GM21423 (cell line): Measurements from ENCODE around the gene MLC1.

Experiments
- ATAC-seq: cut with Tn5 transposase; IDR thresholded peaks from one replicate; pipeline ENCODE4 v1.9.1; 2021; ENCODE audit warnings: mild to moderate bottlenecking, moderate library complexity; ENCODE audit not compliant: unreplicated experiment

The MLC1 gene

GRCh38 chr22:50085211-50085972 is at the start of gene MLC1:
Gene MLC1 (minus strand): TSS chr22:50085426. CDS start chr22:50084902, 524 bp downstream.
- no peak for ATAC-seq

DNA sequence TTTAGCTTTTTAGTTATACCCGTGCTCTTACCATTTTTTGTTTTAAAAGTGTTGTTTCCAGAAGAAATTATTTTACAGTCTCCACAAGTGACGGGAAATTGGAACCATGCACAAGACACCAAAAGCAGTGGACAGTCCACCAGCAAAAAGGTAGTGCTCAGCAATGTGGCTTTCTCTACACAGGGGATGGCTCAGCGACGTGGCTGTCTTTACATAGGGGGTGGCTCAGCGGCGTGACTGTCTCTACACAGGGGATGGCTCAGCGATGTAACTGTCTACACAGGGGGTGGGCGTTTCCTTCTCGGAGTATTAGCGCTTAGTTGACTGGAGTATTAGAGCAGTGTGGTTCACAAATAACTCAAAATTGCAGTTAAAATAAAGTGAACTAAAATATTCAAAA is 49.3 kb upstream of the MLC1 start:
- no peak for ATAC-seq

GRCh38 chr22:50131894-50132293 is 46.7 kb upstream of the MLC1 start:
- no peak for ATAC-seq

DNA sequence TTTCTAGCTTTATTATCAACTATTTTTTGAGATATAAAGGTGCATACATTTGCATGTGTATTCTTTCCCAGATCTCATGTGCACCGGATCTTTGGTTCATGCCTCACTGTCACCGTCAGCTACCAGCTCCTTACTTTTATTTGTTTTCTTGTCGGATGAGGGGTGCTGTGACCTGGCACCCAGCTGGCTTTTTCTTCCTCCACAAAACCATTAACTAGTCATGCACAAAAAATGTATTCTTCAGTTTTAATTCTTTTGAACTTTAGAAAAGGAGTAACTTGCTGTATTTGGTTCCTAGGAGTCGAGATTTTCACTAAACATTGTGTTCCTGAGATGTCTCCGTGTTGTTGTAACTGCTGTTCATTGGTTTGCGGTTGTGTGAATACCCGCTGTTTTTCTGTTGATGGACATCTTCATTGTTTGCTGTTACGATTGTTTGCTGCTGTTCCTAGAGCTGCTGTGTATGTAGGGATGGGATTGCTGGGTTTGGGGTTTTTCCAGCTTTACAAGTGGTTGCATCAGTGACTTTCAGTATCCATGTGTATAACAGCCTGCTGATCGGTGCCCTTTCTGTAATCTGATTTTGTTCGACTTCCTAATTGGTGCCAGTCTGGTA is 44.0 kb upstream of the MLC1 start:
- no peak for ATAC-seq

GRCh38 chr22:50125029-50125428 is 39.8 kb upstream of the MLC1 start:
- no peak for ATAC-seq

DNA sequence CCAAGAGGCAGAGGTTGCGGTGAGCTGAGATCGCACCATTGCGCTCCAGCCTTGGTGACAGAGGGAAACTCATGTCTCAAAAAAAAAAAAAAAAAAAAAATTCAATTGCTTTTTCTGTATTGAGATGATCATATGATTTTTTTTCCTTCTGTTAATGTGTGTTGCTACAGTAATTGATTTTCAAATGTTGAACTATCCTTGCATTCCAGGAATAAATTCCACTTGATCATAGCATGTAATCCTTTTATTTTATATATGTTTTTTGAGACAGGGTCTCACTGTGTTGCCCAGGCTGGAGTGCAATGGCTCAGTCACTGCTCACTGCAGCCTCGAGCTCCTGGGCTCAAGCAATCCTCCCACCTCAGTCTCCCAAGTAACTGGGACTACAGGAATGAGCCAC is 37.9 kb upstream of the MLC1 start:
- ATAC-seq = no peak

GRCh38 chr22:50121202-50121740 is 36.0 kb upstream of the MLC1 start:
- no peak for ATAC-seq

DNA sequence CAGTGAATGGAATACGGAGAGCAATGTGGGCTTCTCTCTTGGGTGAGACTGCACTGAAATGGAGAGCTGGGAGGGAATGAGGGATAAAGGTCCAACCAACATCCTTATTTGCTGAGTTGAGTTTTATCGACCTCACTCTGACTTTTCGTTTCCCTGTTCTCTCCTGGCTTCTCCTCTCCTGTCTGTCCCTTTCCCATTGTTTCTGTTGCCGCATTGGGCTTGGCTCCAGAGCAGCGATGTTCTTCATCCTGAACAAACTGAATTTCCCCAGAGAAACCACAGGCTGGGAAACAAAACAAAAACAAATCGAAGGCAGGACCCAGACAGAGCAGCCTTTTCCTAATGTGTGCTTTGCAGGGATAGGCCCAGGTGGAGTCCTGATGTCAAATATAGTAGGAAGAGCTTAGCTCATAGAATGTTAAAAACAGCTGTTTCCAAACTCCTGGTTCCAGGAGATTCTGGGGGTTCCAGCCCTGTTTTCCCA is 34.6 kb upstream of the MLC1 start:
- ATAC-seq = no peak

DNA sequence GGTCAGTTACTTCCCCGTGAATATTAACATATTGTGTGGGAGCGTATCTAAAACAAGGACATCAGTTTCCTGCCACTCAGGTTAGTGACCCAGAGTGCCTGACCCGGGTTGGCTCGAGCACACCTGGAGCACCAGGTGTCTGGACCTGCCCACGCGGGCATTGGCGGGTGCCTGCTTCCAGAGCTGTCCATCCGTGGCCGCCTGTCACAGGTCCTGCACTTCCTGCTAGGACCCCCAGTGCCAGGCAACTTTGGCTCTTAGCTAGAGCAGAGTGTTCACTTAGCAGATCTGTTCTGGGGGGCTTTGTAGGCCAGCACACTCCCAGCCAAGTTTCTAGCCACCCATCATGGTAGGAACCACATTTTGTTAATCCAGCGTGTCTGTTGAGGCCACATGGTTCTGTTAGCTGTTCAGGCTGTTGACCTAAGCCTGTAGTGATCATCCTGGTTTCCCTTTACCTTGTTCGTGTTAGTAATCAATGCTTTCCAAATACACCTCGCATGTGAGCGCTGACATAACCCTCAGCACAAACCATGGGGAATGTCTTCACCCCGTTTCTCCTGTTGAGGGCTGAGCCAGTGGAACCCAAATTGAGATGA is 34.0 kb upstream of the MLC1 start:
- ATAC-seq = no peak

GRCh38 chr22:50118557-50119168 is 33.4 kb upstream of the MLC1 start:
- no peak for ATAC-seq

DNA sequence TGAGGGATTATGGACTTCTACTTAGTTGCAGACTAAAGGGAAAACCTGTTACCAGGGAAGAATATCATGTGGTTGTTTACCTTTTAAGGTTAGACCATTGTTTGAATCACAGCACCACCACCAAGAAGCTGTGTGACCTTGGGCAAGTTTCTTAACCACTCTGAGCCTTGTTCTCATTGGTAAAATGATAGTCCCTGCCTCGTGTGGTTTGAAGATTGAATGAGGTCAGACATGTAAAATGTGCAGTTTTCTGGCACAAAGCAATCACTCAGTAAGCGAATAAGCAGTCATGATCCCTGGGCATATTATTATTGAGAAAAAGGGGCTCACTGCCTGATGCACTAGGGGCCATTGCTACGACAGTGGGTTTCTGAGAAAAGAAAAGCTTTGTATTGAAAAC is 32.9 kb upstream of the MLC1 start:
- ATAC-seq = no peak

DNA sequence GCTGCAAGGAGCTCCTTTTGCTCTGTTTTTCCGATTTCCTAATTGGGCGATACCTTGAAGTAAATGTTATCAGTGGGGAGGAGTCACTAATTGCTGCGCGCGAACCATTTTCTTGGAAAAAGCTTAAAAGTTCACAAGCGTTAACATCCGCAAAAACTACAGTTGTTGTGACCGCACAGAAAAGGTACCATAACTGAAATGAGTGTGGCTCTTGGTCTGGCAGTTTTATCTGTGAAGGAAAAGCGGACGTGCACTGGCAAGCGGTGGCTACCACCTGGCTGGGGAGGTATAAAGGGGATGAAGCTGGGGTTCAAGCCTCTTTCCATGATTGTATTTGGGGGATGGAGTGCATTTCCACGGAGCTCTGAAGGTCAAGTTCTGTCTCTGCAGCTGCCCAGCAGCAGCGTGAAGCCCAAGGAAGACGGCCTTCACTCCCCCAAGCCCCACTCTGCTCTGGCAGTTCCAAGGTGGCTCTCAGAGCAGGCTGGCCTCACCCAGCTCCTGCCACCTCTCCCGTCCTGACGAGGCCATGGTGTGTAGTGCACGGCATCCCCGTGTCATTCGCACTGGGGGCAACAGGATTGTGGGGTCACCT is 32.0 kb upstream of the MLC1 start:
- no peak for ATAC-seq

DNA sequence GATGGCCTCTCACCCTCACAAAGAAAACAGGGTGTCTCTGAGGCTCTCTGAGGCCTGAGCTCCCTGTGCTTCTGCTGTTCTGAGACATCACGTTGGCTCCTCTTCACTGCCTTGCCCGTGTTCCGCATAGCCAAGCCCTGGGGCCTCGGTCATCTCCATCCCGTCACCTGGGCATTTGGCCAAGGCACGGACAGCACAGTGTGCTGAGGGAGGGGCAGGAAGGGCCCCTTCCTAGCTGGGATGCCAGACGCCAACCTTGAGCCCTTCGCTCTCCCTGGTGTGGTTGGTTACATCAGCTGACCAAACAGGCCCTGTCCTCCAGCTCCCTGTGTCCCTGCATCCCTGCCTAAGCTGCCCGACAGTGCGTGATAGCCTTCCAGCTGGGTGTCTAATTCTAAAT is 30.5 kb upstream of the MLC1 start:
- ATAC-seq = no peak

- no peak for ATAC-seq
Observed at GRCh38 chr22:50114221-50115021, 29.2 kb upstream of the MLC1 start.

DNA sequence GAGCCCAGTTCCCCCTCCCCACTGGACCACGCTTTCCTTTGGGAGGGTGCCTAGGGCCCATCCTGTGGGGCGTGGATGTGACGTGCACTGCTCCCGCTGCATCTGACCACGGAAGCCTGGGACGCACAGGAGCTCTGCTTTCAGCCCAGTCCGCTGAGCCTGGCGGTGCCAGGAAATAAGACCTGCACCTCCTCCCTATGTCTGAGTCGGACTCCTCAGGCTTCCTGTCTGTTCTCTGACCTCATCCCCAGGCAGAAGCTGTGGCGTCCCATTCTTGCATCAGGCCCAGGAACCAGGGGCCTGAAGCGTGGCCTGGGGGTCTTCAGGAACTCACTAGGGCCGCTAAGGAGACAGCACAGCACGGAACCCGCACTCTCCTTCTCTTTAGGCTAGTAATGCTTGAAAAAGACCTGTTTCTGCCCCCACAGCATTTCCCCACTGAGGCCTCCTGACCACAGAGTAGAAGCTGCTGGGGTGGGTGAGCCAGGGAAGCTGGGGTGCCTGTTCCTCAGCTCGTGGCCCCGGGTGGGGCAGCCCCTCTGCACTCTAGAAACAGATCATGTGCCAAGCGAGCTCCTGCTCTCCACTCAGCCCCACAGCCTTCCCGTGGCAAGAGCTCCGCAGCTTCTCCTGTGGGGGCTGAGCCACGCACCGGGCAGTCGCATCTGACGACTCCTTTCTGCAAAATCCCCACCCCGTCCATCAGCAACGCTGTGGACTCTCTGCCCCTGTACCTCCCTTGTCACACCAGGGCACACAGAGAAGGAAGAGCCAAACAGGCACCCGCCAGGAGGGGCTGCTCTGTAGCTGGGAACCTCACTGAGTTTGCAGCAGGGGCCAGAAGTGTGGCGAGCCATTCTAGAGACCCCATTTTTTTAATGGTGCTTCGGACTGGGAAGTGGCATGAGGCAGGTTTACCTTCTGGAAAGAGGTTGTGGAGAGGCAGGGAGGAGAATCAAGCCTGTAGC is 27.2 kb upstream of the MLC1 start:
- ATAC-seq = no peak

DNA sequence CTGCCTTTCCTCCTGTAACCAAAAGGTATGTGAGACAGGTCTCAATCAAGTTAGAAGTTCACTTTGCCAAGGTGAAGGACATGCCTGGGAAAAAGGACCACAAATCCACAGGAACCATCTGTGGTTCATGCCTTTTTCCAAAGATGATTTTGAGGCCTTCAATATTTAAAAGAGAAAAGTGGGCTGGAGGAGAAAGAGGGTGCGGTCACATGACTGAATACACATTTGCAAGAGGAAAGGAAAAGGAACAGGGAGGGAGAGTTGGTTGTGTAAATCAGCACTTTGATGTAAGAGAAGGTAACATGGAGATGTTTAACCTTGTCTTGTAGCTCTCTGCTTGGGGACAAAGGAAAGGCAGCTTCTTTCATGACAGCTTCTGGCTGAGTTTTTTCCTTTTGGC is 25.8 kb upstream of the MLC1 start:
- ATAC-seq = no peak

- ATAC-seq = no peak
Observed at GRCh38 chr22:50107529-50107928, 22.3 kb upstream of the MLC1 start.

- ATAC-seq = no peak
Observed at GRCh38 chr22:50105208-50106100, 20.2 kb upstream of the MLC1 start.
